SH-SY5Y (cell line): ENCODE results near the gene FA2H.

Source experiments
- GATA2 ChIP-seq: IDR thresholded peaks from 2 replicates; pipeline ENCODE4 v1.6.1; 2011; ENCODE audit warnings: mild to moderate bottlenecking, low read depth, low read length
- GATA3 ChIP-seq: IDR thresholded peaks from 2 replicates; pipeline ENCODE4 v1.6.1; 2011; ENCODE audit warnings: low read depth, mild to moderate bottlenecking, low read length, moderate library complexity

DNA sequence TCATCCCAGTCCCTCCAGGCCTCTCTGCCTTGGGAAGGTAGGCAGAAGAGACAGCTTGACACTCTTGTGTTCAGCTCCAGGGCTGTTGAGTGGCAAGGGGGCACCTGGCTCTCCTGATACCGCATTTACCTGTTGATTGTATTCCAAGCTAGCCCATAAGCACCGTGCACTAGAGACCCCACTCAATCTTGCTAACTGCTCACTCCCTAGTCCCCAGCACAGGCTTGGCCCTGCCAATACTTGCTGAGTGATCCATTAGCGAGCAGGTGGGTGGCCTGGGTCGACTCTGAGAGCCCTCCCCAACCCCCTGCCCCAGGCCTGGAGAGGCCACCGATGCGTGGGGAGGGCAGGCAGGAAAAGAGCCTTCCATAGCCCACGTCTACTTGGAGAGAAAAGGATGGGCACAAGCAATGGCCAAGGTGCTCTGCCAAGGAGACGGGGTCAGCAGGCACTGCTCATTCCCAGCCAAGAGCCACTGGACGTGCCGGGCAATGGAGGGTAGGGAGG, 29.5 kb downstream of the FA2H start:
- TF ChIP-seq GATA3: no peak
- TF ChIP-seq GATA2: no peak
